Panc1 (cell line): ENCODE measurements around the gene ARHGEF6. TPM values are rescaled to one million over a fixed set of nuclear protein-coding genes. Genes with fewer than 3 reads are reported as not detected.

Source experiments
- ATAC-seq: fragments of 200-7000 bp; cut with Tn5 transposase; 2 replicates; pipeline ENCODE4 v1.9.1; 2020; ENCODE audit warnings: mild to moderate bottlenecking, moderate library complexity
- BruUV-seq: library from RNA; stranded (reverse); fragments of 400-500 nt; replicated peaks from 2 replicates; lab custom pipeline; 2021; lab: Mats Ljungman, UMichigan
- CTCF ChIA-PET: fragments of 300-600 bp; sonication (Branson Sonifier 250); formaldehyde crosslinking; loops from one replicate; lab custom pipeline; 2022; ENCODE audit warnings: antibody characterized with exemption; lab: Charles Lee
- POLR2A ChIA-PET: fragments of 300-600 bp; sonication (Branson Sonifier 250); formaldehyde crosslinking; loops from one replicate; lab custom pipeline; 2022; ENCODE audit warnings: antibody characterized with exemption; lab: Charles Lee
- DNase-seq: peaks from one replicate; pipeline ENCODE4 v3.0.0-alpha.2; 2010; ENCODE audit warnings: low read depth, low spot score
- H3K27ac ChIP-seq: 2 replicates; pipeline ENCODE4 v1.5.1; 2011; ENCODE audit warnings: mild to moderate bottlenecking, low read length, inconsistent platforms
- H3K27me3 ChIP-seq: fragments of 200-500 bp; sonication (Bioruptor generic); 2 replicates; pipeline ENCODE4 v1.6.0; 2014; ENCODE audit warnings: low read length, inconsistent platforms; ENCODE audit not compliant: control insufficient read depth, insufficient read depth
- H3K36me3 ChIP-seq: fragments of 200-500 bp; sonication (Bioruptor generic); 2 replicates; pipeline ENCODE4 v1.5.1; 2014; ENCODE audit warnings: inconsistent platforms, mild to moderate bottlenecking, low read length, moderate library complexity; ENCODE audit not compliant: control insufficient read depth, insufficient read depth
- H3K4me1 ChIP-seq: 2 replicates; pipeline ENCODE4 v1.5.1; 2011; ENCODE audit warnings: inconsistent platforms, mild to moderate bottlenecking, low read length, moderate library complexity; ENCODE audit not compliant: control insufficient read depth, insufficient read depth
- H3K4me3 ChIP-seq, 2 experiments: 2 replicates each; pipeline ENCODE4 v1.5.1; 2011 to 2012; ENCODE audit warnings: low read depth in 2 of 2, low read length in 2 of 2, mild to moderate bottlenecking in 2 of 2, inconsistent platforms in 1 of 2, moderate library complexity in 1 of 2
- H3K9me3 ChIP-seq: fragments of 200-500 bp; sonication (Bioruptor generic); 2 replicates; pipeline ENCODE4 v1.5.1; 2014; ENCODE audit warnings: low read depth, mild to moderate bottlenecking, inconsistent platforms, low read length, moderate library complexity; ENCODE audit not compliant: control insufficient read depth, insufficient read depth
- POLR2AphosphoS5 ChIP-seq: IDR thresholded peaks from 2 replicates; pipeline ENCODE4 v1.6.1; 2012; ENCODE audit warnings: mild to moderate bottlenecking, low read depth, low read length, moderate library complexity
- SIN3A ChIP-seq: IDR thresholded peaks from 2 replicates; pipeline ENCODE4 v1.6.1; 2012; ENCODE audit warnings: low read depth, mild to moderate bottlenecking, low read length, moderate library complexity, borderline replicate concordance; ENCODE audit not compliant: insufficient read depth
- TCF7L2 ChIP-seq: IDR thresholded peaks from 2 replicates; pipeline ENCODE4 v1.6.1; 2011; ENCODE audit warnings: mild to moderate bottlenecking, low read depth, low read length, inconsistent platforms
- in situ Hi-C: cut with HindIII; loops from 2 replicates; pipeline ENCODE4 v1.10.0; 2016; ENCODE audit warnings: low sequenced_read_pairs, low pct_unique_long_range_greater_than_20kb
- intact Hi-C: fragments of 100-400 bp; cut with micrococcal nuclease; formaldehyde crosslinking; loops from one replicate; pipeline ENCODE4 v1.10.0; 2022; ENCODE audit not compliant: unreplicated experiment
- total RNA-seq: library from RNA; stranded (reverse); gene quantifications from one replicate; pipeline ENCODE4 v1.2.1, GENCODE V29; 2021; ENCODE audit not compliant: unreplicated experiment
- TF ChIP-seq, protein P1 (sequence below): fragments of 450-650 bp; IDR thresholded peaks from 2 replicates; pipeline ENCODE4 v1.5.1; 2017; ENCODE audit warnings: mild to moderate bottlenecking
- TF ChIP-seq, protein P2 (sequence below), 2 experiments: IDR thresholded peaks; 2 replicates each; pipeline ENCODE4 v1.6.1; 2011 to 2012; ENCODE audit warnings: low read depth in 2 of 2, control low read depth in 1 of 2, low read length in 1 of 2, mild to moderate bottlenecking in 1 of 2, moderate library complexity in 1 of 2; ENCODE audit not compliant: insufficient read depth in 1 of 2

ARHGEF6 gene
- total RNA-seq, 1 experiment from 2014 or later: 35.5 TPM

DNA sequence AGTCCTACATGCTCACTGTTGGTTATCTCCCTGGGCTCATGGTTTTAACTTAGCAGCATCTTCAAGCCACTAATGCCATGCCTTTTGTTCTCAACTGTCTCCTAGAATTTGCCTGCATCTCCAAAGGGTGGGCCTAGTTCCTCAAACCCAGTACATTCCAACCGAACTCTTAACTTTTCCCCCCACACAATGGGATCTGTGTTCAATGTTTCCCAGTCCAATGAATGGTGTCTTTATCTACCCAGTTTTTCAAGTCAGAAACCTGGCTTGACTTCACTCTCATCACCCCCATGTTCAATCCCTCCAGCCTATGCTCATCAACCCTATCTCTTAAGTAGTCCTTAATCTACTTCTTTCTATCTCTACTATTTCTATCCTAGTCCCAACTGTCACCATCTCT lies 119.8 kb downstream of the ARHGEF6 start:
- in situ Hi-C loops: no loop called here
- no peaks in the 10 kb centered on the region for H3K9me3 ChIP-seq
- BruUV-seq: no TSS peak
- no peak for ATAC-seq
- no peak for DNase-seq
- H3K36me3 ChIP-seq: no peaks in the 10 kb centered on the region
- peaks cover 5% of the 10 kb centered on the region; the same call in 1 of the 2 replicates for H3K27me3 ChIP-seq
- no peak overlapping the region for H3K27ac ChIP-seq
- intact Hi-C loops: no loop called here
- H3K4me1 ChIP-seq: no peaks in the 10 kb centered on the region
- ChIA-PET POLR2A (no interaction called here), CTCF (no interaction called here)
- no peak overlapping the region for H3K4me3 ChIP-seq
- TF ChIP-seq SIN3A: no peak
- TF ChIP-seq, protein P1, sequence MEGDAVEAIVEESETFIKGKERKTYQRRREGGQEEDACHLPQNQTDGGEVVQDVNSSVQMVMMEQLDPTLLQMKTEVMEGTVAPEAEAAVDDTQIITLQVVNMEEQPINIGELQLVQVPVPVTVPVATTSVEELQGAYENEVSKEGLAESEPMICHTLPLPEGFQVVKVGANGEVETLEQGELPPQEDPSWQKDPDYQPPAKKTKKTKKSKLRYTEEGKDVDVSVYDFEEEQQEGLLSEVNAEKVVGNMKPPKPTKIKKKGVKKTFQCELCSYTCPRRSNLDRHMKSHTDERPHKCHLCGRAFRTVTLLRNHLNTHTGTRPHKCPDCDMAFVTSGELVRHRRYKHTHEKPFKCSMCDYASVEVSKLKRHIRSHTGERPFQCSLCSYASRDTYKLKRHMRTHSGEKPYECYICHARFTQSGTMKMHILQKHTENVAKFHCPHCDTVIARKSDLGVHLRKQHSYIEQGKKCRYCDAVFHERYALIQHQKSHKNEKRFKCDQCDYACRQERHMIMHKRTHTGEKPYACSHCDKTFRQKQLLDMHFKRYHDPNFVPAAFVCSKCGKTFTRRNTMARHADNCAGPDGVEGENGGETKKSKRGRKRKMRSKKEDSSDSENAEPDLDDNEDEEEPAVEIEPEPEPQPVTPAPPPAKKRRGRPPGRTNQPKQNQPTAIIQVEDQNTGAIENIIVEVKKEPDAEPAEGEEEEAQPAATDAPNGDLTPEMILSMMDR: no peak
- TF ChIP-seq POLR2AphosphoS5: no peak
- TF ChIP-seq, protein P2, sequence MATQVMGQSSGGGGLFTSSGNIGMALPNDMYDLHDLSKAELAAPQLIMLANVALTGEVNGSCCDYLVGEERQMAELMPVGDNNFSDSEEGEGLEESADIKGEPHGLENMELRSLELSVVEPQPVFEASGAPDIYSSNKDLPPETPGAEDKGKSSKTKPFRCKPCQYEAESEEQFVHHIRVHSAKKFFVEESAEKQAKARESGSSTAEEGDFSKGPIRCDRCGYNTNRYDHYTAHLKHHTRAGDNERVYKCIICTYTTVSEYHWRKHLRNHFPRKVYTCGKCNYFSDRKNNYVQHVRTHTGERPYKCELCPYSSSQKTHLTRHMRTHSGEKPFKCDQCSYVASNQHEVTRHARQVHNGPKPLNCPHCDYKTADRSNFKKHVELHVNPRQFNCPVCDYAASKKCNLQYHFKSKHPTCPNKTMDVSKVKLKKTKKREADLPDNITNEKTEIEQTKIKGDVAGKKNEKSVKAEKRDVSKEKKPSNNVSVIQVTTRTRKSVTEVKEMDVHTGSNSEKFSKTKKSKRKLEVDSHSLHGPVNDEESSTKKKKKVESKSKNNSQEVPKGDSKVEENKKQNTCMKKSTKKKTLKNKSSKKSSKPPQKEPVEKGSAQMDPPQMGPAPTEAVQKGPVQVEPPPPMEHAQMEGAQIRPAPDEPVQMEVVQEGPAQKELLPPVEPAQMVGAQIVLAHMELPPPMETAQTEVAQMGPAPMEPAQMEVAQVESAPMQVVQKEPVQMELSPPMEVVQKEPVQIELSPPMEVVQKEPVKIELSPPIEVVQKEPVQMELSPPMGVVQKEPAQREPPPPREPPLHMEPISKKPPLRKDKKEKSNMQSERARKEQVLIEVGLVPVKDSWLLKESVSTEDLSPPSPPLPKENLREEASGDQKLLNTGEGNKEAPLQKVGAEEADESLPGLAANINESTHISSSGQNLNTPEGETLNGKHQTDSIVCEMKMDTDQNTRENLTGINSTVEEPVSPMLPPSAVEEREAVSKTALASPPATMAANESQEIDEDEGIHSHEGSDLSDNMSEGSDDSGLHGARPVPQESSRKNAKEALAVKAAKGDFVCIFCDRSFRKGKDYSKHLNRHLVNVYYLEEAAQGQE (IDR thresholded peaks at IDR 0.05; ENCODE audit: insufficient read depth in 1 of 2, low read depth in 2 of 2, low read length in 1 of 2): no peak
- no peak for TF ChIP-seq TCF7L2

DNA sequence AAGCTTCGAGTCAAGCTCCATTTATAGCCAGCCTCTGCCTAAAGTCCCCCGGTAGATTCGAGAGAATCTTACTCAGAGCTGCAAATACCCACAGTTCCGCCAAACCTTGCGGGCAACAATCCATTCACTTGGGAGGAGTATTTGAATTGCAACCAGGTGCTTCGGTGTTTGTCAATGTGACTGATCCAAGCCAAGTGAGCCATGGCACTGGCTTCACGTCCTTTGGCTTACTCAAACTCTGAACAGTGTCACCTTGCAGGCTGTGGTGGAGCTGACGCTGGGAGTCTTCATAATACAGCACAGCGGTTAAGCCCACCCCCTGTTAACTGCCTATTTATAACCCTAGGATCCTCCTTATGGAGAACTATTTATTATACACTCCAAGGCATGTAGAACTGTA lies 121.6 kb downstream of the ARHGEF6 start:
- Histone ChIP-seq H3K4me1 (no peaks in the 10 kb centered on the region), H3K27me3 (peaks cover 9% of the 10 kb centered on the region), H3K36me3 (no peaks in the 10 kb centered on the region), H3K9me3 (no peaks in the 10 kb centered on the region), H3K27ac (no peak overlapping the region), H3K4me3 (no peak overlapping the region)
- ChIA-PET POLR2A (no interaction called here), CTCF (interaction anchor here (0.6 kb wide), 1 partner anchor 497 kb away, joined by 3 read pairs; no protein-coding TSS in a partner anchor)
- no peak for ATAC-seq
- in situ Hi-C loops: no loop called here
- no TSS peak for BruUV-seq
- no peak for DNase-seq
- intact Hi-C loops: no loop called here
- TF ChIP-seq SIN3A: no peak
- no peak for TF ChIP-seq TCF7L2
- TF ChIP-seq POLR2AphosphoS5: no peak
- TF ChIP-seq, protein P1: no peak
- TF ChIP-seq, protein P2 (IDR thresholded peaks at IDR 0.05; ENCODE audit: insufficient read depth in 1 of 2, low read depth in 2 of 2, low read length in 1 of 2): no peak
